H1 (cell line): ENCODE data around the gene AFG1L. TPM values are rescaled to one million over a fixed set of nuclear protein-coding genes. Genes with fewer than 3 reads are reported as not detected.

Source experiments
- CTCF ChIA-PET: fragments of 300-600 bp; sonication (Branson Sonifier 250); formaldehyde crosslinking; loops from one replicate; lab custom pipeline; 2021; ENCODE audit not compliant: partially characterized antibody; lab: Charles Lee
- POLR2A ChIA-PET: fragments of 300-600 bp; sonication (Branson Sonifier 250); formaldehyde crosslinking; loops from one replicate; lab custom pipeline; 2021; ENCODE audit warnings: inconsistent platforms; ENCODE audit not compliant: partially characterized antibody; lab: Charles Lee
- DNase-seq, 2 experiments: peaks; one replicate each; pipeline versions ENCODE4 v3.0.0 to v3.0.0-alpha.2; 2010 to 2022; ENCODE audit warnings: low spot score in 2 of 2, low read depth in 1 of 2, mixed read lengths in 1 of 2
- FAIRE-seq: peaks from 2 replicates; lab custom pipeline; 2011; peaks lifted over from hg19 to GRCh38; lab: Jason Lieb, UNC
- H2AFZ ChIP-seq: 2 replicates; pipeline ENCODE4 v1.8.1; 2012; ENCODE audit warnings: low read length, inconsistent platforms
- H2AK5ac ChIP-seq: 2 replicates; pipeline ENCODE4 v1.6.1; 2013; ENCODE audit warnings: low read depth, low read length
- H2BK120ac ChIP-seq: replicated peaks from 2 replicates; pipeline ENCODE3; 2013; ENCODE audit warnings: low read depth, low read length, inconsistent platforms
- H2BK12ac ChIP-seq: 2 replicates; pipeline ENCODE4 v1.6.1; 2013; ENCODE audit warnings: low read depth, low read length
- H2BK15ac ChIP-seq: 2 replicates; pipeline ENCODE4 v1.6.1; 2013; ENCODE audit warnings: low read length
- H2BK20ac ChIP-seq: 2 replicates; pipeline ENCODE4 v1.6.1; 2013; ENCODE audit warnings: low read length
- H2BK5ac ChIP-seq: 2 replicates; pipeline ENCODE4 v1.6.1; 2013; ENCODE audit warnings: low read depth, low read length
- H3K14ac ChIP-seq: 2 replicates; pipeline ENCODE4 v1.6.1; 2013; ENCODE audit warnings: inconsistent platforms; ENCODE audit not compliant: insufficient read length
- H3K18ac ChIP-seq: 2 replicates; pipeline ENCODE4 v1.6.1; 2013; ENCODE audit warnings: low read length; ENCODE audit errors: extremely low read depth
- H3K23ac ChIP-seq: 2 replicates; pipeline ENCODE4 v1.6.1; 2013; ENCODE audit warnings: inconsistent platforms; ENCODE audit not compliant: insufficient read length
- H3K23me2 ChIP-seq: 2 replicates; pipeline ENCODE4 v1.6.1; 2013; ENCODE audit warnings: low read depth, low read length
- H3K27ac ChIP-seq: 2 replicates; pipeline ENCODE4 v1.6.1; 2011; ENCODE audit warnings: low read depth, low read length, inconsistent platforms
- H3K27me3 ChIP-seq, 4 experiments: replicated peaks in 1 of 4; 1 replicate in 1 of 4; 2 replicates in 3 of 4; pipeline versions ENCODE4 v1.6.1 to v1.8.1; 2011 to 2013; ENCODE audit warnings: low read length in 3 of 4, mild to moderate bottlenecking in 3 of 4, inconsistent platforms in 2 of 4, mixed read lengths in 2 of 4, moderate library complexity in 1 of 4; ENCODE audit not compliant: control insufficient read depth in 3 of 4, insufficient read depth in 3 of 4; ENCODE audit errors: extremely low read depth in 1 of 4
- H3K36me3 ChIP-seq, 4 experiments: 2 replicates each; pipeline versions ENCODE4 v1.6.1 to v1.8.1; 2011 to 2013; ENCODE audit warnings: mild to moderate bottlenecking in 4 of 4, low read length in 3 of 4, moderate library complexity in 2 of 4, control low read depth in 1 of 4, inconsistent platforms in 1 of 4; ENCODE audit not compliant: insufficient read depth in 4 of 4, control insufficient read depth in 2 of 4
- H3K4ac ChIP-seq: replicated peaks from 2 replicates; pipeline ENCODE3; 2013; ENCODE audit warnings: low read length, low read depth, mixed read lengths, inconsistent platforms; ENCODE audit not compliant: insufficient read length
- H3K4me1 ChIP-seq, 4 experiments: replicated peaks in 1 of 4; 1 replicate in 1 of 4; 2 replicates in 3 of 4; pipeline versions ENCODE4 v1.6.1 to v1.8.1; 2011 to 2013; ENCODE audit warnings: low read length in 3 of 4, inconsistent platforms in 2 of 4, mixed read lengths in 1 of 4; ENCODE audit not compliant: insufficient read depth in 4 of 4, control insufficient read depth in 3 of 4
- H3K4me2 ChIP-seq, 2 experiments: 2 replicates each; pipeline versions ENCODE4 v1.6.1 to v1.8.1; 2011 to 2013; ENCODE audit warnings: low read depth in 2 of 2, low read length in 2 of 2, control low read depth in 1 of 2, inconsistent platforms in 1 of 2, mild to moderate bottlenecking in 1 of 2; ENCODE audit not compliant: insufficient read depth in 1 of 2
- H3K4me3 ChIP-seq, 4 experiments: fragments of 200-600, 300-600 bp in 1 of 4; sonication (generic), shearing (Covaris generic), sonication (Bioruptor Twin) in 1 of 4; 2 replicates each; pipeline versions ENCODE4 v1.5.1 to v1.8.1; 2011 to 2016; ENCODE audit warnings: low read length in 4 of 4, low read depth in 3 of 4, control low read depth in 2 of 4, inconsistent platforms in 2 of 4, mild to moderate bottlenecking in 2 of 4, mixed read lengths in 1 of 4, moderate library complexity in 1 of 4; ENCODE audit not compliant: insufficient read depth in 2 of 4; ENCODE audit errors: extremely low read depth in 1 of 4
- H3K56ac ChIP-seq: replicated peaks from 2 replicates; pipeline ENCODE3; 2013; ENCODE audit warnings: low read depth, mild to moderate bottlenecking, mixed read lengths, low read length, inconsistent platforms; ENCODE audit not compliant: insufficient read length
- H3K79me1 ChIP-seq: 2 replicates; pipeline ENCODE4 v1.6.1; 2013; ENCODE audit warnings: low read depth, low read length, control low read depth
- H3K79me2 ChIP-seq, 2 experiments: 2 replicates each; pipeline versions ENCODE4 v1.6.1 to v1.8.1; 2012 to 2013; ENCODE audit warnings: low read length in 2 of 2, mild to moderate bottlenecking in 2 of 2, inconsistent platforms in 1 of 2; ENCODE audit not compliant: insufficient read depth in 2 of 2, control insufficient read depth in 1 of 2
- H3K9ac ChIP-seq, 4 experiments: replicated peaks in 1 of 4; 1 replicate in 1 of 4; 2 replicates in 3 of 4; pipeline versions ENCODE4 v1.6.1 to v1.8.1; 2011 to 2013; ENCODE audit warnings: low read depth in 3 of 4, low read length in 3 of 4, control low read depth in 2 of 4, mild to moderate bottlenecking in 2 of 4, moderate library complexity in 2 of 4, inconsistent platforms in 1 of 4; ENCODE audit errors: extremely low read depth in 1 of 4
- H3K9me3 ChIP-seq, 2 experiments: 2 replicates each; pipeline versions ENCODE4 v1.6.1 to v1.8.1; 2012 to 2013; ENCODE audit warnings: mild to moderate bottlenecking in 2 of 2, moderate library complexity in 2 of 2, control low read depth in 1 of 2, inconsistent platforms in 1 of 2, low read depth in 1 of 2, low read length in 1 of 2, mixed read lengths in 1 of 2; ENCODE audit not compliant: insufficient read depth in 2 of 2
- H4K20me1 ChIP-seq, 2 experiments: replicated peaks in 1 of 2; 2 replicates each; pipeline versions ENCODE3 to v1.8.1; 2011 to 2013; ENCODE audit warnings: inconsistent platforms in 2 of 2, low read length in 2 of 2, mild to moderate bottlenecking in 1 of 2; ENCODE audit not compliant: insufficient read depth in 2 of 2, control insufficient read depth in 1 of 2
- H4K5ac ChIP-seq: 2 replicates; pipeline ENCODE4 v1.6.1; 2013; ENCODE audit warnings: low read length, low read depth, mixed read lengths, inconsistent platforms; ENCODE audit not compliant: insufficient read length
- H4K8ac ChIP-seq: 2 replicates; pipeline ENCODE4 v1.8.0; 2013; ENCODE audit warnings: mild to moderate bottlenecking, moderate library complexity, low read length, inconsistent platforms; ENCODE audit not compliant: insufficient read depth; ENCODE audit errors: extremely low read depth
- H4K91ac ChIP-seq: replicated peaks from 2 replicates; pipeline ENCODE3; 2013; ENCODE audit warnings: low read length, mixed read lengths, inconsistent platforms; ENCODE audit not compliant: insufficient read length
- ASH2L ChIP-seq: fragments of 200-600, 300-600 bp; sonication (generic); IDR thresholded peaks from one replicate; pipeline ENCODE4 v1.7.1; 2017; ENCODE audit warnings: low read length
- ATF2 ChIP-seq: IDR thresholded peaks from 2 replicates; pipeline ENCODE4 v1.6.1; 2012; ENCODE audit warnings: low read length, inconsistent platforms
- BCL11A ChIP-seq, 2 experiments: IDR thresholded peaks; one replicate each; pipeline ENCODE4 v1.6.1; 2011; ENCODE audit warnings: low read depth in 2 of 2, low read length in 2 of 2, mild to moderate bottlenecking in 2 of 2
- NRF1 ChIP-seq: IDR thresholded peaks from 2 replicates; pipeline ENCODE4 v1.6.1; 2011; ENCODE audit warnings: mild to moderate bottlenecking, low read depth, low read length, improper control_type of control experiment
- RAD21 ChIP-seq, 2 experiments: IDR thresholded peaks in 1 of 2; conservative IDR thresholded peaks in 1 of 2; 2 replicates each; pipeline ENCODE4 v1.6.1; 2011; ENCODE audit warnings: low read depth in 2 of 2, low read length in 2 of 2, improper control_type of control experiment in 1 of 2, inconsistent platforms in 1 of 2, mild to moderate bottlenecking in 1 of 2, moderate library complexity in 1 of 2
- RBBP5 ChIP-seq: IDR thresholded peaks from 2 replicates; pipeline ENCODE4 v1.7.1; 2012; ENCODE audit warnings: low read depth, mild to moderate bottlenecking, inconsistent platforms, low read length, moderate library complexity, borderline replicate concordance
- SIN3A ChIP-seq, 2 experiments: IDR thresholded peaks in 1 of 2; conservative IDR thresholded peaks in 1 of 2; 2 replicates each; pipeline ENCODE4 v1.6.1; 2011 to 2012; ENCODE audit warnings: low read length in 2 of 2, improper control_type of control experiment in 1 of 2, low read depth in 1 of 2, mild to moderate bottlenecking in 1 of 2
- SIRT6 ChIP-seq: IDR thresholded peaks from one replicate; pipeline ENCODE4 v1.7.1; 2012; ENCODE audit warnings: low read length, inconsistent platforms
- SP2 ChIP-seq: IDR thresholded peaks from 2 replicates; pipeline ENCODE4 v1.6.1; 2012; ENCODE audit warnings: mild to moderate bottlenecking, low read length, inconsistent platforms
- SP4 ChIP-seq: IDR thresholded peaks from 2 replicates; pipeline ENCODE4 v1.6.1; 2012; ENCODE audit warnings: low read length, inconsistent platforms
- SUZ12 ChIP-seq: fragments of 200-600 bp; sonication (generic); IDR thresholded peaks from 2 replicates; pipeline ENCODE4 v1.6.1; 2012; ENCODE audit warnings: mild to moderate bottlenecking, inconsistent platforms, low read length, moderate library complexity, mixed read lengths
- TAF1 ChIP-seq: IDR thresholded peaks from 2 replicates; pipeline ENCODE4 v1.6.1; 2011; ENCODE audit warnings: mild to moderate bottlenecking, low read depth, low read length
- ZNF274 ChIP-seq: IDR thresholded peaks from 2 replicates; pipeline ENCODE4 v1.7.0; 2012; ENCODE audit warnings: low read length, borderline replicate concordance; ENCODE audit errors: extremely low read depth
- whole genome bisulfite sequencing, 2 experiments: shearing (Covaris generic) in 1 of 2; methylation state at CpG; one replicate each; pipeline versions ENCODE4 v1.1.6 to v1.1.7; 2013 to 2015; ENCODE audit warnings: low lambda C conversion rate in 2 of 2, mixed read lengths in 2 of 2, inconsistent platforms in 1 of 2, low coverage in 1 of 2, missing lambda C conversion rate in 1 of 2; ENCODE audit not compliant: insufficient replicate concordance in 2 of 2, insufficient coverage in 1 of 2, insufficient read length in 1 of 2; ENCODE audit errors: extremely low coverage in 1 of 2, missing lambda C conversion rate in 1 of 2; 5-methylcytosine and 5-hydroxymethylcytosine counted together
- polyA plus RNA-seq, 7 experiments: library from polyadenylated mRNA; depleted of rRNA in 3 of 7; stranded (reverse) in 5 of 7; unstranded in 2 of 7; fragments of >200 nt in 5 of 7; fragments of 200-250 nt in 2 of 7; gene quantifications; 1 replicate in 5 of 7; 2 replicates in 1 of 7; 4 replicates in 1 of 7; pipeline versions ENCODE4 v1.2.1 to v1.2.3, GENCODE V29; 2011 to 2013; ENCODE audit warnings: missing spikeins in 2 of 7, mixed read lengths in 2 of 7
- total RNA-seq: library from RNA; stranded (reverse); fragmentation: NEBNext Ultra II Directional; extraction: Animal tissue kit (Norgen Biotek cat#: 25700); gene quantifications from 2 replicates; pipeline ENCODE4 v1.2.1, GENCODE V29; 2021

AFG1L gene
- total and polyA plus RNA-seq, 2 of the 8 experiments (the other 6 are each of a cell fraction or from before 2014, with no cell fraction given) = 0.98 to 5.7 TPM

GRCh38 chr6:108549241-108549640 lies 254.4 kb downstream of the AFG1L start:
- Histone ChIP-seq H4K8ac (no peak overlapping the region), H2BK120ac (no peak overlapping the region), H4K5ac (no peak overlapping the region), H3K14ac (no peak overlapping the region), H2BK5ac (no peak overlapping the region), H3K4me3 (no peak overlapping the region), H2BK12ac (no peak overlapping the region), H3K79me2 (no peaks in the 10 kb centered on the region), H3K27ac (no peak overlapping the region), H2BK20ac (no peak overlapping the region), H2AK5ac (no peak overlapping the region), H3K4me2 (no peak overlapping the region), H3K36me3 (no peaks in the 10 kb centered on the region), H3K23me2 (no peaks in the 10 kb centered on the region), H3K56ac (no peak overlapping the region), H3K4ac (no peak overlapping the region), H4K91ac (no peak overlapping the region), H2BK15ac (no peak overlapping the region), H4K20me1 (no peaks in the 10 kb centered on the region), H3K27me3 (no peaks in the 10 kb centered on the region), H3K23ac (no peak overlapping the region), H3K18ac (no peak overlapping the region), H3K79me1 (no peaks in the 10 kb centered on the region), H3K9ac (no peak overlapping the region), H2AFZ (no peak overlapping the region), H3K9me3 (no peaks in the 10 kb centered on the region), H3K4me1 (peaks cover 0 to 4% (median 1%) of the 10 kb centered on the region in 4 experiments; a peak in 2 of 7 replicates)
- no peak for FAIRE-seq
- POLR2A ChIA-PET = no interaction called here
- TF ChIP-seq BCL11A (IDR thresholded peaks at IDR 0.05; ENCODE audit: low read depth in 2 of 2, low read length in 2 of 2) = no peak
- no peak for TF ChIP-seq ASH2L
- TF ChIP-seq SP2 = no peak
- no peak for TF ChIP-seq TAF1
- no peak for TF ChIP-seq RBBP5
- no peak for TF ChIP-seq RAD21 (IDR thresholded peaks at IDR 0.05 in 1 of 2, conservative IDR thresholded peaks at IDR 0.05 in 1 of 2; ENCODE audit: low read depth in 2 of 2, low read length in 2 of 2)
- no peak for TF ChIP-seq SP4
- TF ChIP-seq SIRT6 = no peak
- TF ChIP-seq NRF1 = no peak
- TF ChIP-seq ATF2 = no peak
- no peak for TF ChIP-seq SUZ12
- no peak for TF ChIP-seq ZNF274
- TF ChIP-seq SIN3A (conservative IDR thresholded peaks at IDR 0.05 in 1 of 2, IDR thresholded peaks at IDR 0.05 in 1 of 2; ENCODE audit: low read depth in 1 of 2, low read length in 2 of 2) = no peak
- 77% methylated on average over 1 of the region's 1 CpG; no CpG with 5 or more reads in 1 of the 2 experiments for WGBS, 2 experiments
- no peak for DNase-seq
- CTCF ChIA-PET = no interaction called here
